HG03521 (cell line): ENCODE measurements around the gene TOX3.

Source experiments
- ATAC-seq: cut with Tn5 transposase; IDR thresholded peaks from one replicate; pipeline ENCODE4 v1.9.1; 2021; ENCODE audit warnings: mild to moderate bottlenecking, moderate library complexity; ENCODE audit not compliant: unreplicated experiment

The TOX3 gene

DNA sequence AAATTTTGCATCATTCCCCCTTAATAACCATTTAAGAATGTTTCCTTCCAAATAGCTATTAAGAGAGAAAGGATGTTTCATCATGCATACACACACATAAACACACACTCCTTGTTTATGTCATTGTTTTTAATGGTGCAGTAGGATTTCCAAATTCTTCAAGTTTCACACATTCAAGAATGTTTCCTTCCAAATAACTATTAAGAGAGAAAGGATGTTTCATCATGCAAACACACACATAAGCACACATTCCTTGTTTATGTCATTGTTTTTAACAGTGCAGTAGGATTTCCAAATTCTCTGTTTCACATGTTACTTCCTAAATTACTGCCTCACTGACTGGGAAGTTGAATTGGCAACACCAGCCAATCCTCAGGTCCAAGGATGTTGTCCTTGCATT lies 7.8 kb downstream of the TOX3 start:
- ATAC-seq, result no peak

DNA sequence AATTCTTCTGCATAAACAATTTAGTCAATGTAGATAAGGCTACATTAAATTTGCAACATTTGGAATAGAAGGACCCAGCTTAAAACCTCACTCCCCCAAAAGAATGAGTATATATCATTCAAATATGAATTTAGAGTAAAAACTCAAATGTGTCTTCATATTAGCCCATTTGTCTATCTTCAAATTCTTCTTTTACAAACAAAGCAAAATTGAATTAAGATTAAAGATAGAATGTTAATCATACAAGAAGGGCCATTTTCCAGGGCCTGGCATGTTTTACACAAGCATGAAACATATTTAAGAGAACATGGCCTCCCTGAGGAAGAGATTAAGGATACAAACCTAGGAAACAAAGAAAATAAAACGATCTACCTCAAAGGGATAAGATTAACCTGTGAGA lies 8.4 kb downstream of the TOX3 start:
- ATAC-seq, result no peak

DNA sequence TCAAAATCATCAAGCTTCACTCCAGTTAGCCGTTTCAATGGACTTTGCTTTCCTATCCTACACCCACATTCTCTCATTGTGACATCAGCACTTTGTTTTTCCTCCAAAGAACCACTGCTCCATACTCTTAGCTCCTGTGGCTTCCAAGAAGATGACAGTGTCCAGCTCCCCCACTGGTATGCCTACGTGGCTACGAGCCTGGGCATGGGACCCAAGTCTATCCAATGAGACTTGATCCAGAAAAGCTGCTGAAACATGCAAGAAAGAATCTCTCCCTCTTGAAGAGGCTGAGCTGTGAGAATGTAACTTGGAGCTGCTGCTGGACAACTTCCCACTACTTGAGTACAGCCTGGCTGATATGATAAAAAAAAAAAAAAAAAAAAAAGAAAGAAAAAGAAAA lies 9.4 kb downstream of the TOX3 start:
- ATAC-seq, result no peak

DNA sequence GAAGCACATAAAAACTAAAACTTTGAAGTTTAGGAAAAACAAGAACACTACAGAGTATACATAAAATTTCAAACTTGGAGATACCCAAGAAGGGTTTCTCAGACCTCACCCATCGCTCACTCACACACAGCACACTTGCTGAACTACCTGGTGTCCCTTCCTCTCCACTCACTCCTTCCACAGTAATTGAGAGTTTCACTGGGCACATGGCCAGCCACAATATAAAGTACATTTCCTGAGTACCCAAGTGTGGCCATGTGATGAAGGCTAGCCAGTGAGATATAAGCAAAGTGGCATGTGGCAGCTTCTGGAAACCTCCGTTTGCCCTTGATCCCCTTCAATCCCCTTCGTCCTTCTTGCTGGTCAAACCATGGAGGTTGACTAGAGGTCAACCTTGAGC lies 11.9 kb downstream of the TOX3 start:
- no peak for ATAC-seq

GRCh38 chr16:52533296-52533695 lies 13.6 kb downstream of the TOX3 start:
- no peak for ATAC-seq

- no peak for ATAC-seq
Measured at GRCh38 chr16:52532384-52532783, 14.6 kb downstream of the TOX3 start.

GRCh38 chr16:52529226-52529625 lies 17.7 kb downstream of the TOX3 start:
- no peak for ATAC-seq

DNA sequence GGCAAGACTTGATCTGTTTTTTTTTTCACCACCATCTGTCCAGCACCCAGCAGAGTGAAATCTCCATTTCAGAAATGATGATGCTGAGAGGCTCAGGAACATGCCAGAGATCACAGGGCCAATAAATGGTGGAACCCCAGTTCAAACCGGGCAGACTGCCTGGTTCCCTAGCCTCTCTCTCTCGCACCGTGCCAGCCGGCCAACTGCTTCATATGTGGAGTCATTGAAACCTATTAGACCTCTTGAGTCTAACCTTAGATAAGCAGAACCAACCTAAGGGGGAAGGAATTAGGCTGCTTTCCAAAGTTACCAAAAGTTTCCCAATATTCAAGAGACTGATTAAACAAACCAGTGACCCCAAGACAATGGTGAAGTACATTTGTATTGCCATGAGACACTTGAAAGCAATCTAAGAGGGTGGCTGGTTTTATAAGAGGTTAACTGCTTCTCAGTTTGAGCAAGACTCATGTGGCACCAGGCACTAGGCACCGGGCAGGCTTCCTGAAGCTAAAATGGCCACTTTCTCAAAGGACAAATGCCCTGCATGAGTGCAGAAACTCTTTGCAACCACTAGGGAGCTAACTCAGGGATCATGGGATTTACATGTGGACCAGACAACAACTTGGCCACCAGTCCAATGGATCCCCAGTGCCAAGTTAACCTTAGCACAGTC lies 18.4 kb downstream of the TOX3 start:
- ATAC-seq, result no peak

- ATAC-seq, result no peak
Measured at GRCh38 chr16:52526830-52527229, 20.1 kb downstream of the TOX3 start.

GRCh38 chr16:52526116-52526828 lies 20.7 kb downstream of the TOX3 start:
- no peak for ATAC-seq

- ATAC-seq, result no peak
Measured at GRCh38 chr16:52521570-52521969, 25.4 kb downstream of the TOX3 start.

DNA sequence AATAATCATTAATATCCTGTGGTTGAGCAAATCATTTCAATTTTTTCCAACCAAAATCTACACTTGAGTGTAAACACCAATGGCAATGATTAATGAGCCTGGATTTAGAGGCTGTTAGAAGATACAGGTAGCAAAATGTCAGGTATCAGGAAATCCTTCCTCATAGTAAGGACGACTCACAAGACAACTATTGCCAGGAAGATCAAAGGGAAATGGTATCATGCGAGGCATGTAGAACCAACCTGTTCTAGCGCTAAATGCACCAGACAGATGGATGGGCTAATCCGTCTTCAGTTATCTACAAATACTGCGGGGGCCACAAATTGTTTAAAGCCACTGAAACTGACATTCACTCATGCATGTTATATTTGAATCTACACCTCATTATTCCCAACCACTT lies 28.1 kb downstream of the TOX3 start:
- ATAC-seq, result no peak

- no peak for ATAC-seq
Measured at GRCh38 chr16:52515068-52515671, 31.8 kb downstream of the TOX3 start.

GRCh38 chr16:52512297-52512987 lies 34.5 kb downstream of the TOX3 start:
- ATAC-seq, result no peak

DNA sequence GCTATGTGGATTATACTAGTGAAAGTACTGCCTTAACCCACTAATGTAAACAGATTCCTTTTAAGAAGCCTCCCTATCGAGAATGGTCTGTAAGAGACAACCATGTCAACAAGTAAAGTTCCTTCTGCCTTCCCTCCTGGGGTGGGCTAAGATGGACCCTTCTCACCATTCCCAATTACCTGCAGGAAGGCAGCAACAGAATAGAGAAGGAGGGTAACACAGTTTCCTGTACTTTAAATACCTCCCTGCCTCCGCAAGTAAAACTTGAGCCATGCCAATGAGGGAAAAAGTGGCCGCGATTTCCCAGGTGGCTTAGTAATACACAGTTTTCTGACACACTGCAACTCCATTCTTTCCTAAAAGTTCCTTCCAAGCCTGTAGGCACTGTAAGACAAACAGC lies 45.2 kb downstream of the TOX3 start:
- ATAC-seq, result no peak

DNA sequence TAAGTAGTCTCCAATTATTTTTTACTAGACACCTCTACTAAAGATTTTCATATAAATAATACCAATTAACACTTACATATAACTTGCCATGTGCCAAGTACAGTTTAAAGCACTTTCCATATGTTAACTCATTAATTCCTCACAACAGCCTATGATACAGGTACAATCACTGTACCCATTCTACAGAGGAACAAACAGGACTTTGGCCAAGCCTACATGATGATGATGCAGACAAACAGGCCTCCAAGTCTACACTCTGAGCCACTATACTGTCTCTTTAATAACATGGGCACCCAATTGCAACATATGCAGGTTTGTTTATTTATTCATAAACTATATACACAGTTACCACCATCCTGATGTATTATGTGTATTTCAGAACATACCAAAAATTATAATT lies 46.0 kb downstream of the TOX3 start:
- ATAC-seq, result no peak

GRCh38 chr16:52499060-52499440 lies 47.9 kb downstream of the TOX3 start:
- no peak for ATAC-seq

DNA sequence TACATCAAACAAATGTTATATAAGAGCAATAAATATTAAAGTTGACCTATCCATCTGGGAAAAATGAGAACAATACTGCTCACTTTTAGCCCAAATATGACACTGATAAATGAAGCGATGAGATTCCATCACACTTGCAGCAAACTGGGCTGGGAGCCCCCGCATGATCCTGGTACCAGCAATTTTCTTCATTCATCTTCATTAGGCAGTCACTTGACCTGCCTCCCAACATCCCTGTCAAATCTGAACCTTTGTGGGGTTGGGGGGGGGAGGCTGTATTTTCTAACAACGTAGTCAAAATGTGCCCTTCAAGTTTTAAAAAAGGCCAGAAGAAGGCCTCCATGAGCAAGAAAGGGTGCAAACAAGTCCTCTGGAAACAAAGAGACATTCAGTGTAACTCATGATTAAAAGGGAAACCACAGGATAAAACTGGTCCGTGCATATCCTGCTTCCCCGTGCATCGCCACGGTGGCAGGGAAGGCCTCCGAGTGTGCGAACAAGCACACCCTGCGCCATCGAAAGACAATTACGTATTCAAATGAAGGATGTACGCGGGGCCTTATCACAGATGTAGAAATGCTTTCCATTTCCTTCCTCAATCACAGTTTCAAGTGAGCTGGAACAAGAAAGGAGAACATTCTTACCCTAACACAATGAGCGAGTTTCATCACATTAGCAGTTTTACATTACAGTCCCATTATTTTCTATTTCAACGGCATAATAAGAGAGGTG lies 48.4 kb downstream of the TOX3 start:
- ATAC-seq, result no peak

DNA sequence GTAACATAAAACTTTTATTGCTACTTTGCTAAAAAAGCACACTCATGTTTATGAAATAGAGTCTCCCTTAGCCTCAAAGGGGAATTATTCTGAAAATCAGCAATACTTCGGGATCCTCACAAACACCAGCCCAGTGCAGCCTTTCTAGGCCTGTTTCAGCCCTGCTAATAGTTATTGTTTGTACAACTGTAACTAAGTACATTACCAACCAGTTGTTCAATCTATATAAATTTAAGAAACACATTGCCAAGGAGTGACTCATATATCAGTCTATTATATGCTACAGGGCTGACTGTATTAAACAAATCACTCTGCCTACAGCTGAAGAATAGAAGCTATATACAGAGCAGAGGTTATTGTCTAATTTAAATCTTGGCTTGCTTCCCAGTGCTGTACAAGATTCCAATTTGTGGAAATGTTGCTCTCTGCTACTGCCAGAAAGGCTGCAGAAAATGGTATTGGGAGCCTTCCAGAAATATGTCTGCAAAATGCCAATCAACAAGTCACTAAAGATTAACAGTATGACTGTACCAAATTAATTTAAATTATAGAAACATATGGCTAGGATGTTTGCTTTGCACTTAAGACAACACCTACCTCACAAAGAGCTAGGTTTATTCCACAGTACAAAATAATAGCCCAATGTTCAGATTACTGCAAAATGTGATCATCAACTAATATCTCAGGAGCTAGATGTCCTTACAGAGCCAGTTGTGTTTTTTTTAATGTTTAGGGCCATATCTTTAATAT lies 49.7 kb downstream of the TOX3 start:
- no peak for ATAC-seq

DNA sequence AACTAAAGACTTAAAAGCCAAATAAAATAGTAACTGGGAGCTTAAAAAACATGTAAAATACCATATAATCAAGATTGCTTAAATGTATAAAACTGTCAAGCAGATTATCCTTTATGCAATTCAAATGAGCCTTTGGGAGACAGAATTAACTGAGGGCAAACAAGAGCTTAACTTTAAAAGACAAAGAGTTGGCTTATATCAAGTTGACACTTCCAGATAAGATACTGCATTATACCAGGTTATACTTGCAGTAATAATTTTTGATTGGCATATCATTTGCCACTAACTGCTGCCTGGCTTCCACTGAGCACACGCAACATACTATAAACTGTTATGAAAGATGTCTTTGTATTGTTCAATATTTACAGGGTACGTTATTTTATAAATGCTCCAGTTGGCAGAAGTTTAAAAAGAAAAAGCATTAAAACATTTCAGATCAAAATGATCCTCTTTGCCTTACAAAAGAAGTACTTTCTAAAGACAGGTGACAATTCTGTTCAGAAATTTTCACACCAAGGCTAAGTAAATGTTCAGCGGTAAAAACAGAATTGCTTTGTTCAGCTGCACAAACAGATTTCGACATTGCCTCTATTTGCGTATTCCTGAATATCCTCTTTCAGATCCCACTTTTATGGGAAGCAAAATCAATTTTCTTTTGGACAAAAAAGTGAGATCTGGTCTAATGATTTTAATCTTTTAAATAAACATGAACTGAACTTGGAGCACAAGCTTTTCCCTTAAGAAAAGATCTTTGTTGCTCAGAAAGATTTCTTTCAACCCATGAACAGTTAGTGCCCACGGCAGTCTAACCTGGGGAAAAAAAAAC lies 50.7 kb downstream of the TOX3 start:
- no peak for ATAC-seq
